Glomerular visceral epithelial cell (primary cell): ENCODE measurements around the gene CSNK1D.

ENCODE experiments used
- DNase-seq: peaks from one replicate; pipeline ENCODE4 v3.0.0-alpha.2; 2016; ENCODE audit errors: extremely low spot score

CSNK1D gene

DNA sequence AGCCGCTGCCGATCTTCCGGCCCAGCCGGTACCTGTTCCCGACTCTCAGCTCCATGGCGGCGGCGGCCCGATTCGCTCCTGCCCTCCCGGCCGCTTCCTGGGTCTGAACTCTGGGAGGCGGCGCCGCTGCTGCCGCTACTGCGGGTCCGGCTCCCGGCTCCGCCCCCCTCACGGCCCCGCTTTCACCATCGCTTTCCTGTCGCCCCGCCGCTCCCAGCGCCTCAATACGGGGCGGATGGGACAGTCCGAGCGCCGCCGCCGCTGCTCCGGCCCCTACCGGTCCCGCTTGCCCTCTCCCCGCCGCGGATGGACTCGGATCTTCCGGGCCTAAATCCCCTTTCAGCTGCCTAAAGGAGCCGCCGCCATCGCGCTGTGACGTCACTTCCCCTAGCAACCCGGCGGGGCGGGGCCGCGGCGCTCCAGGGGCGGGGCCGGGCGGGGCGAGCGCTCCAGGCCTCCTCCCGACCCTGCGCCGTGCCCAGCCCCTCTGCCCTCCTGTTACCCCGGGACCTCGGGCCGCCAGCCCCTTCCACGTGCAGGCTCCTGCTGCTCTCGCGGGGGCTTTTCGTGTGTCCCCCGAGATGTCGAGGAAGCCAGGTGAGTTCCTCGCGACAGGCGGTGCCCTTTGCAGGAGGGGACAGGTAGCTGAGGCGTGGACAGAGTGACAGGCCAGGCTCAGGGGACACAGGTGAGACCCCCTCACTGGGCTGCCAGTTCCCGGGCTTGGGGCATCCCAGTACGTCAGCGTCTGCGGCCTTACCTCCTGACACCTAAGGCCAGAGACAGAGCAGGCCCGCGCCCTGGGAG lies at the start of gene CSNK1D:
CSNK1D (minus strand) TSS at position 374 of the 807 bp plus-strand sequence; CDS start at position 55, 319 bp downstream.
- peak; percentile 88 for DNase-seq

DNA sequence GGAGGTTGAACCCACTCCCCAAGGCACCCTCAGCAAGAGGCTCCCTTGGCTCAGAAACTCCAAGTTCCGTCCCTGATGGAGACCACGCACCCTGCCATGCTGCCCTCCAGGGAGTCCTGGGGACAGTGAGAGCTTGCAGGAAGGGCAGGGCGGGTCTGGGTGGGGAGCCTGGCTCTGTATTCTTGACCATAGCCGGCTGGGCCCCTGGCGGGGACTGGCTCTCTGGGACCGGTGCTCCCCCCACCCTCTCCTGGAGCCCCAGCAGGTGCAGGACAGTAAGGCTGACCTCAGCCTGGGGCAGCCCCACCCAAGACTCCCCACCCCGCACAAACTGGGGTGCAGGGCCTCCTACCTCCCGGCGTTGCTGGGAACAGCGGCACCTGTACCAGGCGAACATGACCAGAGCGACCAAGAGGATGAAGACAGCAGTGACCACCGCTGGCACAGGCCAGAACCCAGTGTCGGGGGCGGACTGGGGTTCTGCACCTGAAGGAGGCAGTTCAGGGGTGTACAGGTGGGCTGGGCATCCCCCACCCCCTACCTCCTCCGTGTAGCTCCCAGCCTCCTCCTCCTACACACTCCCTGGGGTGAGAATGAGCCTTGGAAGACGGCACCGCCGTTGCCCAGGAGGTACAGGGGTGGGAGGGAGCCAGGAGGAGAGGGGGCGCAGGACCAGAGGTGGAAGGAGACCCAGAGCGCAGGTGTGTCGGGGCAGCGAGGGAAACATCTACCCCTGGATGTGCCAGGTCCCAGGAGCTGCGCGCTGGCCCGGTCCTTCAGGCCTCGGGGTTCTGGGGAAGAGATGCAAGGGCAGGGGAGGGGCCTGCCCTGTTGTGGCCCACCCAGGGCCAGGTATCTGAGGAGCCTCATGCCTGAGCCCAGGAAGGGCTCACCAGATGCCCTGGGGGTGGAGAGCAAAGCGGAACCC lies 49.3 kb upstream of the CSNK1D start:
- DNase-seq: no peak

DNA sequence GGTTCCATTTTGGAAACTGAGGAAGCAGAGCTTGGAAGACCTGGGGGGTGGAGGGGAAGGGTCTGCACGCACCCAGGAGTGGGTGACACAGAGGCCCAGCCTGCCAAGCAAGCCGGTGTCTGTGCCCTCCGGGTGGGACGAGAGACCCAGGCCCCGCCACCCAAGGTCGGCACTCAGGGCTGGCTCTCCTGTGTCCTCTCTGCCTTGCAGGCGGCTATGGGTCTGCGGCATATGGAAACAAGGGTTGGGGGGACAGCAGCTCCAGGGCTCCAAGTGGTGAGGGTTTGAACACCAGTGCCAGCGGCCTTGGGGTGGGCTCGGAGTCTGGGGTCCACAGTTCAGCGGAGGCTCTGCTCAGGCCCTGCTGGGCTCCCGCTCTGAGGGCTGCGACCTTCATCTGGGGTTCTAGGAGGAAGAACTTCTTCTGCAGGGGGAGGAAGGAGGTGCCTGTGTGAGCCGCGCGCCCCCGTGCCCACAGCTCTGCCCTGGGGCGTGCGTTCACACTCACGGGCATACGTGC lies 48.5 kb upstream of the CSNK1D start:
- DNase-seq: no peak

DNA sequence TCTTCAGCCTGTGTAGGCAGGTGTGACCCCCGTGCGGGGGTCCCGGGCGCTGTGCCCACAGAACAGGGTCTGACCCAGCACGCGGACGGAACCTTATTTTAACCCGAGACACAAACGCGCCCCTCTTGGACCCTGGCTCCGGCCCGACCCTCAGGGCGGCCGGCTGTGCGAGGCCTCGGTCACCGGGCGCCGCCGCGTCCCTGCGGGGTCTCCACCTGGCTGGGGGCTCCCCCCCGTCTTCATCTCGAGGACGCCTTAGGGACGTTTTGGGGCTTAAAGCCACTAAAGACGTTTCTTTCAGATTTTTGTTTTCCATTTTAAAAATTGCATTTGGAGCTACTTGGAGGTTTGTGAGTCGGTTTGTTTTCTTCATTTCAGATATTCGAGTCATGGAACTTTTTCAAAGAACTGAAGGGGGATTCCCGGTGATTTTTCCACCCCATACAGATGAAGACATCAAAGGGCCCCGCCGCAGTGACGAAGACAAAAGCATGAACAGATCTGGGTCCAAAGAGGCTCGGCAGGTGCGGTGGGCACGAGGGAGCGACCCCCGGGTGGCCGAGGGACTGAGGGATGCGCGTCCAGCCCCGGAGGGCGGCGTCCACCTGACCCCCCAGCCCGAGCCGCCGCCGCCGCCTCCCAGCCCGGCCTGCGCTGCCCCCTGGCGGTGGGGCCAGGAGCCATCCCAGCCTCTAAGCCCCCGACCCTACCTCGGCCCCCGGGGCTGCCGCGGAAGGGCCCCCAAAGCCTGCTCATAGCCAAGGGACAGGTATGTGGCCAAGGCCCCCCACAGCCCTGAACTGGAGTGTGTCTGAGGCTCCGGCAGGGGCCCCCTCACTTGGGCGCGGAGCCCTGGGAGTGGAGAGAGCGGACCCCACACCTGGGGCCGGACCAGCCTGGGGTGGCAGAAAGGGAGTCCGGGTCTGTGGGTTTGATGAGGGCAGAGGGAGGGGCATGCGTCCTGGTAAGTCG lies 47.7 kb upstream of the CSNK1D start:
- DNase-seq: peak; percentile 25

DNA sequence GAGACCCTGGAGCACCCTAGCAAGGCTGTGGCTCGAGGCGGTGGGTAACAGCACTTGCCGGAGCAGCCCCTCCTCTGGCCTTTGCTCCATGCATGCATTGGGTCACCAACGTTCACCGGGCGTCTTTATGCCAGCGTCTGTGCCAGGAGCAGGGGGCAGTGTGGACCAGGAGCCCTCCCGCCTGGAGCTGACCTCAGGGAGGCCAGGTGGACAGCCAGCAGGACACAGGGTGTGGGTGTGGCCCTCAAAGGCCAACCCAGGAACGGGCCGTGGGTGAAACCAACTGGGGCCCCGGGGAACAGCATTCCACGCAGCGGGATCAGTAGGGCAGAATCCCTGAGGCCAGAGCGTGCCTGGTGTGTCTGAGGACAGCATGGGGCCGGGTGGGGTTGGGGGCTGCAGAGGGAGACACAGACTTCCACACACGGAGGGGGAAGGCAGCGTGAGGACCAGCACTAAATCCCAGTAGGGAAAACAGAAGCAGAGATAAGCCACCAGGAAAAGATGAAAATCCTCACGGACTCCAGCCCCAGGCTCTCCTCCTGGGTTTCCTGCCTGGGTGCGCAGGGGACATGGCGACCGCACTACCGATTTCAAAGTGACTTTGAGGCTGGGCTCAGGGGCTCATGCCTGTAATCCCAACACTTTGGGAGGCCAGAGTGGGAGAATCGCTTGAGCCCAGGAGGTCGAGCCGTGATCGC lies 46.8 kb upstream of the CSNK1D start:
- DNase-seq: no peak

DNA sequence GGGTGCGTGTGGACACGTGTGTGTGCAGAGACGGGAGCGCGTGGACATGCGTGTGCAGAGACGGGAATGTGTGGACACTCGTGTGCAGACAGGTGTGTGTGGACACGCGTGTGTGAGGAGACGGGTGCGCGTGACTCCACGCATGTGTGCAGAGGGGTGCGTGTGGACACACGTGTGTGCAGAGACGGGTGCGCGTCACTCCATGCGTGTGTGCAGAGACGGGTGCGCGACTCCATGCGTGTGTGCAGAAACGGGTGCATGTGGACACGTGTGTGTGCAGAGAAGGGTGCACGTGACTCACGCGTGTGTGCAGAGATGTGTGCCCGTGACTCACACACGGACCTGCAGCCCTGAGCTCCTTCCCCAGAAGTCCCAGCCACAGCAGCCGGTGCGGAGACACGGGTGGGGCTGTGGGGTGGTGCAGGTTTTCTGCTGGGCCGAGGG lies 46.1 kb upstream of the CSNK1D start:
- DNase-seq: no peak

DNA sequence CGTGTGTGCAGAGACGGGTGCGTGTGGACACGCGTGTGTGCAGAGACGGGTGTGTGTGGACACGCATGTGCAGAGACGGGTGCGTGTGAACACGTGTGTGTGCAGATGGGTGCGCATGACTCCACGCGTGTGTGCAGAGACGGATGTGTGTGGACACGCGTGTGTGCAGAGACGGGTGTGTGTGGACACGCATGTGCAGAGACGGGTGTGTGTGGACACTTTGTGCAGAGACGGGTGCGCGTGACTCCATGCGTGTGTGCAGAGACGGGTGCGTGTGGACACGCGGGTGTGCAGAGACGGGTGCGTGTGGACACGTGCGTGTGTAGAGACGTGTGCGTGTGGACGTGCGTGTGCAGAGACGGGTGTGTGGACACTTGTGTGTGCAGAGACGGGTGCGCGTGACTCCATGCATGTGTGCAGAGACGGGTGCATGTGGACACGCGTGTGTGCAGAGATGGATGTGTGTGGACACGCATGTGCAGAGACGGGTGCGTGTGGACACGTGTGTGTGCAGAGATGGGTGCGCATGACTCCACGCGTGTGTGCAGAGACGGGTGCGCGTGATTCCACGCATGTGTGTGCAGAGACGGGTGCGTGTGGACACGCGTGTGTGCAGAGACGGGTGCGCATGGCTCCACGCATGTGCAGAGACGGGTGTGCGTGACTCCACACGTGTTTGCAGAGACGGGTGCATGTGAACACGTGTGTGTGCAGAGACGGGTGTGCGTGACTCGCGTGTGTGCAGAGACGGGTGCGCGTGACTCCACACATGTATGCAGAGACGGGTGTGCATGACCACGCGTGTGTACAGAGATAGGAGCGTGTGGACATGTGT lies 45.5 kb upstream of the CSNK1D start:
- no peak for DNase-seq

DNA sequence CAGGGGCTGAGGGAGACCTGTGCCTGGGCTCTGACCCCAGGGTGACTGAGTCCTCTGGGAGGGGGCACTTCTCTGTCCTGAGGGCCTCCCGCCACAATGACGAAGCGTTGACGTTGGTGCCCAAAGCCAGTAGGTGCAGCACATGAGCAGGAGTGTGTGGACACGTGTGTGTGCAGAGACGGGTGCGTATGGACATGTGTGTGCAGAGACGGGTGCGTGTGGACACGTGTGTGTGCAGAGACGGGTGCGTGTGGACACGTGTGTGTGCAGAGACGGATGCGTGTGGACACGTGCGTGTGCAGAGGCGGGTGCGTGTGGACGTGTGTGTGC lies 44.6 kb upstream of the CSNK1D start:
- DNase-seq: no peak

DNA sequence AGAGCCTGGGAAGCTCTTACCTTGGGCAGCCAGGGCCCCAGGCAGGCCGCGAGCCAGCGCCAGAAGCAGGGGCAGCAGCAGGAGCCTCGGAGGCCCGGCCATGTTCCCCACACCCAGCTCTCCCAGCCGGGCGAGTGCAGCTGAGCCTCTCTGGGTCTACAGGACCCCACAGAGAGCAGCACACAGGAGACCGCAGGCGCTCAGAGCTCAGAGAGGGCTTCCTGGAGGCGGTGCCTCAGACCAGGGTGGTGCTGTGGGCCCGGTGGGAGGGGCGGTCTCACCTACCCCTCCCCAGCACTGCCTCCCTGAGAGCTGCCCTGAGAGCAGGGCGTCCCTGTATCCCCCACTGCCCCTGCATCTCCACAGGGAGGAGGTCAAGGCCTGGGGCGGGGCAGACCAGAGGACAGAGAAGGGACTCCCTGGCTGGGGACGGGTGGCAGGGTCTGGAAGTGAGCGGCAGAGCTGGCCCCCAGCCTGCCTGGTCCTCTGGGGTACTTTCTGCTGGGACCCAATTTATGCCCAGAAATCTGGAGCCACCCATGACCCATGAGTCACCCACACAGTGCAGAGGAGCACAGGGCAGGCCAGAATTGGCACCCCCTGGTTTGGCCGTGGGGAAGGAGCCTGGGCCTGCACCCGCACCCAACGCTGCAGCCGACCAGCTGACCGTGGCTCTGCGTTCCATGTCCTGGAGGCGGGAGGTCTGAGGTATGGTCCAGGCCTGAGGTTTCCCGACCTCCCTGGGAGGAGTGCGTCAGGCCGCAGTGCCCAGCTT lies 44.1 kb upstream of the CSNK1D start, which contains the start of gene CD7:
CD7 (minus strand) TSS at position 215 of the 775 bp plus-strand sequence; CDS start at position 102, 113 bp downstream.
- no peak for DNase-seq

DNA sequence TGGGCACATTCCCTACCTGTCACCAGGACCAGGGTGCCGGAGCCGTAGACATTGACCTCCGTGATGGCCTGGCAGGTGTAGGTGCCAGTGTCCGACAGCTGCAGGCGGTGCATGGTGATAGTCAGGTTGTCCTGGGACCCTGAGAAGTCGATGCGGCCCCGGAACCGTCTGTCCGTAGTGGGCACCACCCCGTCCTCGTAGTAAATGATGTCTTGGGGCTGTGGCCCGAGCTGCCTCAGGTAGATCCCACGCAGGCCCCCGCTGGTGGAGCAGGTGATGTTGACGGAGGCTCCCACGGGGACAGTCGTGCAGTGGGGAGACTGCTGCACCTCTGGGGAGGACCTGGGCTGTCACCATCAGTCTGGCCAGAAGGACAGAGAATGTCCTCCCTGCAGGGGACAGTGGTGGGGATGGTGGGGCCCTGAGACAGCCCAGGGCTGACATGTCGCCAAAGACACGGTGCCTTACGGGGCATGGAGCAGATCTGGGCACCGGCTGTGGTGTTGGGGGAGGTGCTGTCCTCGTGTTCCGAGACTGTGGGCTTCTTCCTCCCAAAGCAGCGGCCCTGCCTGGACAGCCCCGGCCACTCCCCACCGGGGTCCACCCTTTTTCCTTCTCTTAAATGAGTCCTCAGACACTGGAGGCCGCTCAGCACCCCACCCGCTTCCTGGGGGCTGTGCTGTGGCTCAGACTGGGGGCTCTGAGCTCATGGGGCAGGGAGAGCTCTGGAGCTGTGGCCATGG lies 43.3 kb upstream of the CSNK1D start:
- DNase-seq: no peak

DNA sequence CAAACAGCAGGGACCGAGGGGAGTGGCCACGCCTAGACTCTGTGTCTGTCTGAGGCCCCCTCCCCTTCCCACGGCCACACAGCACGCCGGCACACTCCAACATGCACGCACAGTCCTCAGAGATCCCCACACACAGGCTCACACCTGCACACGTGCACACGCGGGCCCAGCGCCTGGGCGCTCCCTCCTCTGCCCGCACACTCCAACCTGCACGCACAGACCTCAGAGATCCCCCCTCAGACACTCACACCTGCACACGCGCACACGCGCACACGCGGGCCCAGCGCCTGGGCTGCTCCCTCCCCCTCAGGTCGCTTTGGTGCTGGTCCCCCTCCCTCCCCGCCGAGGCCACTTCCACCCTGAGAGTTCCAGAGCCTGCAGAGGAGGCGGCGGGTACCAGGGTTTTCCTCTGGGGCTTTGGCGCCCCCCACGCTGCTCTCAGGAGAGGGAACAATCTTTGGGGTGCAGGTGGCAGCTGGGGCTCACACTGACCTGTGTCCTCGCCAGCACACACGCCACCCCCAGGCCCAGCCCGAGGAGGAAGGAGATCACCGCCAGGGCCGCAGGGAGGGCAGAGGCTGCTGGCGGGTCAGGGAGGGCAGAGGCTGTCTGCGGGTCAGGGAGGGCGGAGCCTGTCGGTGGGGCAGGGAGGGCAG lies 42.3 kb upstream of the CSNK1D start:
- no peak for DNase-seq

DNA sequence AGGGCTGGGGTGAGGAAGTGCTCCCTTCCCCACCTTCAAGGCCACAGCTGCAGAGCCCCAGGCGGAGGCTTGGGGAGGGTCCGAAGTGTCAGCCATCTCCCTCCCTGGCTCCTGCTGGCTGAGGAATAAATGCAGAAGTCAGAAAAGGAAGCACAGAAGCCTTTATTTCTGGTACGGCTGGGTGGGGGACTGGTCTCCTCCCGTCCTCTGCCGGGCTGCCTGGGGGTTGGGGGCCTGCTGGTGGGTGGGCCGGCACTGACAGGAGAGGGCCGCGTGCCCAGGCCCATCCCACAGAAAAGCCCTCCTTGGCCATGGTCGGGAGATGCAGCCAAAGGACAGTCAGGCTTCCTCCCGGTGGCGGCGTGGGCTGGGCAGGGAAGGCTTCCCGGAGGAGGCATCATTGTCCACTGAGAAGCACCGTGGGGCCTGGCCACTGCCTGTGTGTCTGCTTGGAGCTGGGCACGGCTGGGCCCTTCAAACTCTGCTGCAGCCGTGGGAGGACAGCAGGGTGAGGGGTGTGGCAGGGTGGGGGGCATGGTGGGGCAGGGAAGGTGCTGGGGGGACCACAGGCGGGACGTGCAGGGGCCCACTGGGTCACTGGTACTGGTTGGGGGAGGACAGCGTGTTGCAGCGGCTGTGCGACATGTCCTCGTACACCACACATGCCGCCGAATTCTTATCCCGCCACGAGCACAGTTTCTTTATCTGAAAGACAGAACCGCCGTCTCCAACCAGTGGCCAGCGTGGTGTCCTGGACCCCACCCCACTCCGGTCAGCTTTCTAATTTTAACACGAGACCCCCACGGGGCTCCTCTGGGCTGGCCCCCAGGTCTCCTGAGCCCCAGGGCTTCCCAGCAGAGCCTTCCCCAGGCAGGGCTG lies 41.5 kb upstream of the CSNK1D start:
- DNase-seq: no peak

DNA sequence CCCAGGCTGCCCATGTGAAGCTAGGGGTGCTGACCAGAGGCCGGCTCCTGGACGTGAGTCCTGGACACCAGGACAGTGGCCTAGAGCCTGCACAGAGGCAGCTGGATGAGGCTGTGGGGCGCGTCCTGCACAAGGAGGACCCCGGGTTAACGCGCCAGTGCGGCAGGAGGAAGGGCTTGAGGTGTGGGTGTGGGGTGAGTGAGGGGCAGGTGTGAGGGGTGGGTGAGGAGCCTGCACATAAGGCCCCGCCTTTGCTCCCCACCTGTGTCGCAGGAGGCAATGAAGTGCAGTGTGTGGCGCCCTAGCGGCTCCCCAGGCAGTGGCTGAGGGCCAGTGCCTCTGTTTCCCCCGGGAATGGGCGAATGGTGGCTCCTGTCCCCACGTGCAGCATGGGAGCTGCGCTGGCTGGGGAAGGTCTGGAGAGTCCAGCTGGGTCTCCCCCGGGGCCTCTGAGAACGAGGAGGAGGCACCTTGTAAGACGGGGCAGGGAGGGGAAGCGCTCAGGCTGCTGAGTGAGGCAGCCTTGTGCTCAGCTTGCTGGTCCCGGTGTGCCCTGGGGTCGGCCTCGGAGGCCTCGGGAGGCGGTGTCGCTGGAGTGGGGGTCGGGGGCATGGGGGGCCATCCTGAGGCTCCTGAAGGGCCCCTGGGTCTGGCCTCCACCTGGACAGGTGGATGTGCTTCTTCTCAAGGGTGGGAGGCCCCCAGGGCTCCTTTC lies 40.7 kb upstream of the CSNK1D start:
- DNase-seq: no peak

DNA sequence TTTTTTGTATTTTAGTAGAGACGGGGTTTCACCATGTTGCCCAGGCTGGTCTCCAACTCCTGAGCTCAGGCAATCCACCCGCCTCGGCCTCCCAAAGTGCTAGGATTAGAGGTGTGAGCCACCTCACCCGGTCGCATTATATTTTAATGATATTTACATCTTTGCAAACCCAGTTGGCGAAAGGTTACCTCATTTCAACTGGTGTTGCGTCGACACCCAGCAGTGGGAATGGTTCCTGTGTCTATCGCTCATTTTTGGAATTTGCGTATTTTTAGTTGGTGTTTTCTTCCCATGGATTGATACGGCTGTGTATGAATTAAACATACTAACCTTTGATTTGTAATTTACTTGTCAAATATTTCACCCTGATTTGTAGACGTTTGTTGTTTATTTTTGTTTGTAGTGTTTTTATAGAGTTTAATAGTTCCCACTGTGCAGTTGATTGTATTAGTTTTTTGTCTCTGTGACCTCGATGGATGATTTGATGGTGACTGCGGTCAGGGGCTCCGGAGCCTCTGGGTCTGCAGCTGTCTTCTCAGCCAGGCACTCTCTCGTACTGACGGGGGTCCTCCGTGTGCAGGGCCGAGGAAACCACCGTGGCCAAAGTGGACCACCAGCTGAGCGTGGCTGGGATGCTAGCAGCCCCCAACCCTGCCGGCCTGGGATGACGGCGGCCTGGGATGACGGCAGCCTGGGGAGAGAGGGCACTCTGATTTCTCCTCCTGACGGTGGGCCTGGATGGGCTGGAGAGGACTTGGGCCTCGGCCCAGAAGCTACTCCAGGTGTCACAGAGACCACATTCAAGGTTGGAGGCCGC lies 39.9 kb upstream of the CSNK1D start:
- no peak for DNase-seq

DNA sequence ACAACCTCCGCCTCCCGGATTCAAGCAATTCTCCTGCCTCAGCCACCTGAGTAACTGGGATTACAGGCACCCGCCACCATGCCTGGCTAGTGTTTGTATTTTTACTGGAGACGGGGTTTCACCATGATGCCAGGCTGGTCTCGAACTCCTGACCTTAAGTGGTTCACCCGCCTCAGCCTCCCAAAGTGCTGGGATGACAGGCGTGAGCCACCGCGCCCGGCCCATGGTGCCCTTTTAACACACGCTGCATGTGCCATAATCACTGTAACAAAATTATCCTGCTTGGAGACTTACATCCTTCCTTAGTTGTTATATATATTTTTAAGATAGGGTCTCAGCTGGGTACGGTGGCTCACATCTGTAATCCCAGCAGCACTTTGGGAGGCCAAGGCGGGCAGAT lies 38.5 kb upstream of the CSNK1D start:
- no peak for DNase-seq
